A549 (cell line): ENCODE results near the gene ATP5PD. TPM values are rescaled to one million over a fixed set of nuclear protein-coding genes. Genes with fewer than 3 reads are reported as not detected.
"Not testable (repeated sequence)": the region's sequence is repeated elsewhere in the genome, so short reads cannot be mapped to it uniquely, and the experiment has no call there.

Experiments used
- ATAC-seq, 2 experiments: fragments of 200-7000 bp in 1 of 2; fragments of >200 bp in 1 of 2; cut with Nextera tagmentation in 1 of 2; cut with Tn5 transposase in 1 of 2; 3 replicates each; pipeline versions ENCODE4 v1.8.0 to v1.9.1; 2018 to 2020; ENCODE audit warnings: mild to moderate bottlenecking in 1 of 2, moderate library complexity in 1 of 2
- CTCF ChIA-PET: fragments of 300-600 bp; sonication (Branson Sonifier 250); formaldehyde crosslinking; extraction: SDS; loops from one replicate; lab custom pipeline; 2021; ENCODE audit warnings: antibody characterized with exemption, inconsistent platforms; lab: Yijun Ruan, JAX
- POLR2A ChIA-PET: fragments of 350-600 bp; formaldehyde crosslinking; extraction: SDS; loops from one replicate; lab custom pipeline; 2021; ENCODE audit warnings: antibody characterized with exemption, inconsistent platforms; lab: Yijun Ruan, JAX
- DNase-seq, 2 experiments: peaks; one replicate each; pipeline versions ENCODE4 v3.0.0 to v3.0.0-alpha.2; 2011 to 2016; ENCODE audit warnings: low read depth in 1 of 2, low spot score in 1 of 2
- FAIRE-seq: peaks from 2 replicates; lab custom pipeline; 2011; peaks lifted over from hg19 to GRCh38; lab: Jason Lieb, UNC
- H3K27ac ChIP-seq, 2 experiments: fragments of >200 bp; sonication (Bioruptor Twin); formaldehyde crosslinking; 3 replicates each; pipeline ENCODE4 v1.5.1; 2016 to 2017
- H3K4me1 ChIP-seq: fragments of >200 bp; sonication (Bioruptor Twin); formaldehyde crosslinking; 3 replicates; pipeline ENCODE4 v1.6.1; 2016
- H3K4me2 ChIP-seq: fragments of >200 bp; sonication (Bioruptor Twin); formaldehyde crosslinking; 3 replicates; pipeline ENCODE4 v1.6.1; 2016
- H3K4me3 ChIP-seq: fragments of >200 bp; sonication (Bioruptor Twin); formaldehyde crosslinking; 3 replicates; pipeline ENCODE4 v1.5.1; 2016
- H3K9me3 ChIP-seq: fragments of >200 bp; sonication (Bioruptor Twin); formaldehyde crosslinking; 3 replicates; pipeline ENCODE4 v1.6.1; 2016
- BCL3 ChIP-seq: fragments of >200 bp; sonication (Bioruptor Twin); formaldehyde crosslinking; IDR thresholded peaks from 3 replicates; pipeline ENCODE4 v1.6.1; 2016
- CBX8 ChIP-seq: fragments of 200-600 bp; sonication (generic); IDR thresholded peaks from 2 replicates; pipeline ENCODE4 v1.6.1; 2016
- CEBPB ChIP-seq, 2 experiments: fragments of >200 bp in 1 of 2; sonication (Bioruptor Twin) in 1 of 2; formaldehyde crosslinking in 1 of 2; IDR thresholded peaks; 2 replicates each; pipeline ENCODE4 v1.6.1; 2012 to 2016
- CHD2 ChIP-seq: fragments of 150-350 bp; IDR thresholded peaks from 2 replicates; pipeline ENCODE4 v1.6.1; 2014; ENCODE audit warnings: low read length; ENCODE audit not compliant: partially characterized antibody
- ELK1 ChIP-seq: fragments of 150-350 bp; IDR thresholded peaks from 2 replicates; pipeline ENCODE4 v1.6.1; 2014; ENCODE audit warnings: low read depth, mild to moderate bottlenecking, low read length
- FOSL2 ChIP-seq, 2 experiments: fragments of 450-650 bp in 1 of 2; fragments of >200 bp in 1 of 2; sonication (Bioruptor Twin) in 1 of 2; formaldehyde crosslinking; IDR thresholded peaks; 2 replicates each; pipeline versions ENCODE4 v1.5.0 to v1.6.1; 2016 to 2020; ENCODE audit warnings: mild to moderate bottlenecking in 1 of 2, moderate library complexity in 1 of 2
- HDAC2 ChIP-seq: fragments of 200-600 bp; sonication (generic); IDR thresholded peaks from 2 replicates; pipeline ENCODE4 v1.6.1; 2016
- HEYL ChIP-seq: fragments of 250-450 bp; sonication (Bioruptor Pico); IDR thresholded peaks from 2 replicates; pipeline ENCODE4 v1.8.0; 2021; ENCODE audit warnings: mild to moderate bottlenecking, moderate library complexity
- HMGXB4 ChIP-seq: fragments of 250-450 bp; sonication (Bioruptor Pico); IDR thresholded peaks from 2 replicates; pipeline ENCODE4 v1.5.0; 2021; ENCODE audit warnings: mild to moderate bottlenecking, moderate library complexity, borderline replicate concordance
- HOXA7 ChIP-seq: fragments of 250-450 bp; sonication (Bioruptor Pico); IDR thresholded peaks from 2 replicates; pipeline ENCODE4 v1.5.0; 2020; ENCODE audit warnings: mild to moderate bottlenecking, moderate library complexity
- JUN ChIP-seq, 2 experiments: fragments of >200 bp; sonication (Bioruptor Twin); formaldehyde crosslinking; IDR thresholded peaks; 2 replicates in 1 of 2; 3 replicates in 1 of 2; pipeline ENCODE4 v1.6.1; 2016 to 2017
- KDM5A ChIP-seq: fragments of 200-600 bp; sonication (generic); IDR thresholded peaks from 2 replicates; pipeline ENCODE4 v1.6.1; 2016; ENCODE audit warnings: antibody characterized with exemption, mild to moderate bottlenecking
- MAX ChIP-seq: IDR thresholded peaks from 2 replicates; pipeline ENCODE4 v1.6.1; 2012
- NFE2L2 ChIP-seq: fragments of 150-350 bp; conservative IDR thresholded peaks from 2 replicates; pipeline ENCODE4 v1.6.1; 2014; ENCODE audit warnings: low read length
- NPAS2 ChIP-seq: fragments of 250-450 bp; sonication (Bioruptor Pico); IDR thresholded peaks from 2 replicates; pipeline ENCODE4 v1.8.0; 2022; ENCODE audit warnings: mild to moderate bottlenecking, moderate library complexity, borderline replicate concordance
- RAD21 ChIP-seq, 2 experiments: fragments of >200 bp in 1 of 2; sonication (Bioruptor Twin) in 1 of 2; formaldehyde crosslinking in 1 of 2; IDR thresholded peaks in 1 of 2; conservative IDR thresholded peaks in 1 of 2; 2 replicates in 1 of 2; 3 replicates in 1 of 2; pipeline ENCODE4 v1.6.1; 2012 to 2018; ENCODE audit warnings: inconsistent platforms in 1 of 2
- RNF2 ChIP-seq: fragments of 200-600 bp; sonication (generic); IDR thresholded peaks from 2 replicates; pipeline ENCODE4 v1.6.1; 2016; ENCODE audit warnings: low read depth, mild to moderate bottlenecking, antibody characterized with exemption, moderate library complexity, borderline replicate concordance
- SREBF2 ChIP-seq: fragments of 450-650 bp; IDR thresholded peaks from 2 replicates; pipeline ENCODE4 v1.6.1; 2014; ENCODE audit warnings: mild to moderate bottlenecking, moderate library complexity
- WGBS: methylation state at CpG from one replicate; pipeline ENCODE4 v1.1.6; 2017; ENCODE audit errors: missing lambda C conversion rate; 5-methylcytosine and 5-hydroxymethylcytosine counted together
- polyA plus RNA-seq, 4 experiments: library from polyadenylated mRNA; depleted of rRNA in 3 of 4; stranded (reverse); fragments of >200 nt; fragmentation: RNase III in 1 of 4; extraction: RNeasy Plus Mini Kit Qiagen cat#74134 plus additional on column Dnase treatment in 1 of 4; gene quantifications; 2 replicates in 3 of 4; 3 replicates in 1 of 4; pipeline ENCODE4 v1.2.3, GENCODE V29; 2011 to 2017

ATP5PD gene
- polyA plus RNA-seq, 2 of the 4 experiments (the other 2 are of a cell fraction): 333 to 463 TPM

- POLR2A ChIA-PET: interaction anchor here (0.6 to 2.7 kb wide), 8 partner anchors 11 to 58 kb away, joined by 3 to 21 read pairs (median 5); partner anchors contain the start of genes MRPL58 and SLC16A5
- FAIRE-seq (no peak), ATAC-seq (peak in 1 of 2 experiments; percentile 27; a peak in 3 of 6 replicates), DNase-seq (no peak)
- 4% methylated on average over 15 of the region's 38 CpGs for WGBS
- Histone ChIP-seq H3K4me2 (peak overlapping the region; percentile 97), H3K27ac (peak overlapping the region; percentile 93 to 97), H3K4me1 (peaks cover 16% of the 10 kb centered on the region), H3K4me3 (peak overlapping the region; percentile 94), H3K9me3 (no peaks in the 10 kb centered on the region)
- CTCF ChIA-PET: interaction anchor here (0.9 to 81.8 kb wide), 7 partner anchors 12 to 154 kb away, joined by 4 to 3429 read pairs (median 14); partner anchors contain the start of genes ARMC7, NT5C and SLC16A5
- TF ChIP-seq HOXA7 (CRISPR knock-in tag): no peak
- no peak; a peak in 1 of 5 replicates for TF ChIP-seq JUN (IDR thresholded peaks at IDR 0.05)
- no peak for TF ChIP-seq HDAC2
- TF ChIP-seq HMGXB4 (CRISPR knock-in tag): no peak
- no peak for TF ChIP-seq RAD21 (conservative IDR thresholded peaks at IDR 0.05 in 1 of 2, IDR thresholded peaks at IDR 0.05 in 1 of 2)
- no peak for TF ChIP-seq RNF2
- TF ChIP-seq FOSL2 (IDR thresholded peaks at IDR 0.05): no peak
- TF ChIP-seq FOSL2 (CRISPR knock-in tag; IDR thresholded peaks at IDR 0.05): no peak
- no peak for TF ChIP-seq NPAS2 (CRISPR knock-in tag)
- no peak for TF ChIP-seq SREBF2
- TF ChIP-seq HEYL (CRISPR knock-in tag): no peak
- TF ChIP-seq BCL3: no peak; the same call in 2 of the 3 replicates
- TF ChIP-seq CHD2: no peak
- TF ChIP-seq CBX8: no peak
- TF ChIP-seq ELK1: no peak
- no peak for TF ChIP-seq KDM5A
- no peak for TF ChIP-seq MAX
- no peak for TF ChIP-seq NFE2L2
Measured at GRCh38 chr17:75047398-75048098, 779 bp upstream of the ATP5PD start.

- peaks cover 16% of the 10 kb centered on the region for H3K4me1 ChIP-seq
- H3K4me2 ChIP-seq: peak overlapping the region; percentile 88
- TF ChIP-seq CEBPB (IDR thresholded peaks at IDR 0.05): peak in 1 of 2 experiments; percentile 43; a peak in 1 of 4 replicates
- 33% methylated on average over 25 of the region's 25 CpGs for WGBS
- not testable (repeated sequence) for ATAC-seq, FAIRE-seq, H3K9me3 ChIP-seq, DNase-seq
- CTCF ChIA-PET: interaction anchor here (0.8 to 81.8 kb wide), 4 partner anchors 10 to 84 kb away, joined by 3 to 3429 read pairs (median 14); partner anchors contain the start of genes ARMC7 and NT5C
- peak overlapping the region; percentile 94 for H3K4me3 ChIP-seq
- POLR2A ChIA-PET: interaction anchor here (1.0 to 2.7 kb wide), 4 partner anchors 11 to 63 kb away, joined by 3 to 21 read pairs (median 8); partner anchors contain the start of genes ARMC7 and MRPL58
- H3K27ac ChIP-seq: peak overlapping the region; percentile 93 to 97
Measured at GRCh38 chr17:75045946-75046406, 793 bp downstream of the ATP5PD start.
